ENCODE measurements around the gene CHURC1. TPM values are rescaled to one million over a fixed set of nuclear protein-coding genes. Genes with fewer than 3 reads are reported as not detected.

The CHURC1 gene
- total and polyA plus RNA-seq, 2 donors = 69.6 to 75.5 TPM

- WGBS = 11% methylated on average over 1 of the region's 1 CpG
- DNase-seq (ENCODE audit: extremely low spot score) = no peak
- H3K4me1 ChIP-seq (ENCODE audit: insufficient read depth) = no peaks in the 10 kb centered on the region
- no peaks in the 10 kb centered on the region for H3K36me3 ChIP-seq (ENCODE audit: insufficient read depth)
- H3K27ac ChIP-seq (ENCODE audit: low read depth) = no peak overlapping the region
- no peak overlapping the region for H3K4me3 ChIP-seq (ENCODE audit: low read depth, low read length)
These were observed 23.0 kb downstream of the CHURC1 start for GRCh38 chr14:64937171-64937820.

- Histone ChIP-seq H3K4me3 (ENCODE audit: low read depth, low read length) (no peak overlapping the region), H3K4me1 (ENCODE audit: insufficient read depth) (no peaks in the 10 kb centered on the region), H3K27ac (ENCODE audit: low read depth) (no peak overlapping the region), H3K36me3 (ENCODE audit: insufficient read depth) (no peaks in the 10 kb centered on the region)
- DNase-seq (ENCODE audit: extremely low spot score) = no peak
- WGBS = 80% methylated on average over 1 of the region's 1 CpG
These were observed 23.6 kb downstream of the CHURC1 start for GRCh38 chr14:64937821-64938193.

GRCh38 chr14:64938972-64939816 lies 24.9 kb downstream of the CHURC1 start:
- H3K4me1 ChIP-seq (ENCODE audit: insufficient read depth) = no peaks in the 10 kb centered on the region
- DNase-seq (ENCODE audit: extremely low spot score) = no peak
- no peaks in the 10 kb centered on the region for H3K36me3 ChIP-seq (ENCODE audit: insufficient read depth)
- no peak overlapping the region for H3K27ac ChIP-seq (ENCODE audit: low read depth)
- 93% methylated on average over 17 of the region's 17 CpGs for WGBS
- no peak overlapping the region for H3K4me3 ChIP-seq (ENCODE audit: low read depth, low read length)

GRCh38 chr14:64939817-64940190 lies 25.5 kb downstream of the CHURC1 start:
- DNase-seq (ENCODE audit: extremely low spot score) = no peak
- Histone ChIP-seq H3K36me3 (ENCODE audit: insufficient read depth) (no peaks in the 10 kb centered on the region), H3K4me3 (ENCODE audit: low read depth, low read length) (no peak overlapping the region), H3K27ac (ENCODE audit: low read depth) (no peak overlapping the region), H3K4me1 (ENCODE audit: insufficient read depth) (no peaks in the 10 kb centered on the region)
- 90% methylated on average over 3 of the region's 3 CpGs for WGBS

GRCh38 chr14:64940336-64940910 lies 26.2 kb downstream of the CHURC1 start:
- H3K4me1 ChIP-seq (ENCODE audit: insufficient read depth) = no peaks in the 10 kb centered on the region
- 87% methylated on average over 3 of the region's 3 CpGs for WGBS
- H3K36me3 ChIP-seq (ENCODE audit: insufficient read depth) = no peaks in the 10 kb centered on the region
- no peak for DNase-seq (ENCODE audit: extremely low spot score)
- H3K4me3 ChIP-seq (ENCODE audit: low read depth, low read length) = no peak overlapping the region
- no peak overlapping the region for H3K27ac ChIP-seq (ENCODE audit: low read depth)

- DNase-seq (ENCODE audit: extremely low spot score) = peak; percentile 58
- Histone ChIP-seq H3K27ac (ENCODE audit: low read depth) (peak within 1 kb of the TSS; percentile 6), H3K4me1 (ENCODE audit: insufficient read depth) (no peaks in the 10 kb centered on the region), H3K4me3 (ENCODE audit: low read depth, low read length) (peak within 1 kb of the TSS; percentile 7), H3K36me3 (ENCODE audit: insufficient read depth) (no peaks in the 10 kb centered on the region)
- 85% methylated on average over 13 of the region's 13 CpGs for WGBS
These were observed 28.4 kb downstream of the CHURC1 start, which contains the start of gene GPX2 for GRCh38 chr14:64942531-64943111. Gene GPX2, minus strand, starts transcription at chr14:64942745. Its CDS starts 19 bp downstream, at chr14:64942726.

GRCh38 chr14:64943556-64943955 lies 29.3 kb downstream of the CHURC1 start:
- 82% methylated on average over 6 of the region's 6 CpGs for WGBS
- no peaks in the 10 kb centered on the region for H3K36me3 ChIP-seq (ENCODE audit: insufficient read depth)
- DNase-seq (ENCODE audit: extremely low spot score) = no peak
- H3K4me3 ChIP-seq (ENCODE audit: low read depth, low read length) = no peak overlapping the region
- no peak overlapping the region for H3K27ac ChIP-seq (ENCODE audit: low read depth)
- H3K4me1 ChIP-seq (ENCODE audit: insufficient read depth) = no peaks in the 10 kb centered on the region

- Histone ChIP-seq H3K4me3 (ENCODE audit: low read depth, low read length) (no peak overlapping the region), H3K27ac (ENCODE audit: low read depth) (no peak overlapping the region), H3K4me1 (ENCODE audit: insufficient read depth) (no peaks in the 10 kb centered on the region), H3K36me3 (ENCODE audit: insufficient read depth) (no peaks in the 10 kb centered on the region)
- no peak for DNase-seq (ENCODE audit: extremely low spot score)
- 83% methylated on average over 2 of the region's 2 CpGs for WGBS
These were observed 29.8 kb downstream of the CHURC1 start for GRCh38 chr14:64944041-64944440.

- Histone ChIP-seq H3K27ac (ENCODE audit: low read depth) (no peak overlapping the region), H3K36me3 (ENCODE audit: insufficient read depth) (no peaks in the 10 kb centered on the region), H3K4me1 (ENCODE audit: insufficient read depth) (no peaks in the 10 kb centered on the region), H3K4me3 (ENCODE audit: low read depth, low read length) (no peak overlapping the region)
- no peak for DNase-seq (ENCODE audit: extremely low spot score)
- 91% methylated on average over 4 of the region's 4 CpGs for WGBS
These were observed 30.6 kb downstream of the CHURC1 start for GRCh38 chr14:64944861-64945260.

- Histone ChIP-seq H3K4me3 (ENCODE audit: low read depth, low read length) (no peak overlapping the region), H3K27ac (ENCODE audit: low read depth) (no peak overlapping the region), H3K36me3 (ENCODE audit: insufficient read depth) (no peaks in the 10 kb centered on the region), H3K4me1 (ENCODE audit: insufficient read depth) (no peaks in the 10 kb centered on the region)
- 85% methylated on average over 12 of the region's 12 CpGs for WGBS
- no peak for DNase-seq (ENCODE audit: extremely low spot score)
These were observed 31.4 kb downstream of the CHURC1 start for GRCh38 chr14:64945431-64946178.

GRCh38 chr14:64946310-64947045 lies 32.2 kb downstream of the CHURC1 start:
- no peaks in the 10 kb centered on the region for H3K36me3 ChIP-seq (ENCODE audit: insufficient read depth)
- no peak overlapping the region for H3K27ac ChIP-seq (ENCODE audit: low read depth)
- 86% methylated on average over 6 of the region's 6 CpGs for WGBS
- H3K4me3 ChIP-seq (ENCODE audit: low read depth, low read length) = no peak overlapping the region
- no peak for DNase-seq (ENCODE audit: extremely low spot score)
- H3K4me1 ChIP-seq (ENCODE audit: insufficient read depth) = no peaks in the 10 kb centered on the region

- no peak for DNase-seq (ENCODE audit: extremely low spot score)
- Histone ChIP-seq H3K4me3 (ENCODE audit: low read depth, low read length) (no peak overlapping the region), H3K4me1 (ENCODE audit: insufficient read depth) (no peaks in the 10 kb centered on the region), H3K36me3 (ENCODE audit: insufficient read depth) (no peaks in the 10 kb centered on the region), H3K27ac (ENCODE audit: low read depth) (no peak overlapping the region)
- WGBS = 88% methylated on average over 28 of the region's 28 CpGs
These were observed 33.7 kb downstream of the CHURC1 start for GRCh38 chr14:64947710-64948611.
